Panc1 (cell line): ENCODE data around the gene PARVG. TPM values are rescaled to one million over a fixed set of nuclear protein-coding genes. Genes with fewer than 3 reads are reported as not detected.

Experiments
- ATAC-seq: fragments of 200-7000 bp; cut with Tn5 transposase; 2 replicates; pipeline ENCODE4 v1.9.1; 2020; ENCODE audit warnings: mild to moderate bottlenecking, moderate library complexity
- BruUV-seq: library from RNA; stranded (reverse); fragments of 400-500 nt; replicated peaks from 2 replicates; lab custom pipeline; 2021; lab: Mats Ljungman, UMichigan
- CTCF ChIA-PET: fragments of 300-600 bp; sonication (Branson Sonifier 250); formaldehyde crosslinking; loops from one replicate; lab custom pipeline; 2022; ENCODE audit warnings: antibody characterized with exemption; lab: Charles Lee
- POLR2A ChIA-PET: fragments of 300-600 bp; sonication (Branson Sonifier 250); formaldehyde crosslinking; loops from one replicate; lab custom pipeline; 2022; ENCODE audit warnings: antibody characterized with exemption; lab: Charles Lee
- DNase-seq: peaks from one replicate; pipeline ENCODE4 v3.0.0-alpha.2; 2010; ENCODE audit warnings: low read depth, low spot score
- H3K27ac ChIP-seq: 2 replicates; pipeline ENCODE4 v1.5.1; 2011; ENCODE audit warnings: mild to moderate bottlenecking, low read length, inconsistent platforms
- H3K27me3 ChIP-seq: fragments of 200-500 bp; sonication (Bioruptor generic); 2 replicates; pipeline ENCODE4 v1.6.0; 2014; ENCODE audit warnings: low read length, inconsistent platforms; ENCODE audit not compliant: control insufficient read depth, insufficient read depth
- H3K36me3 ChIP-seq: fragments of 200-500 bp; sonication (Bioruptor generic); 2 replicates; pipeline ENCODE4 v1.5.1; 2014; ENCODE audit warnings: inconsistent platforms, mild to moderate bottlenecking, low read length, moderate library complexity; ENCODE audit not compliant: control insufficient read depth, insufficient read depth
- H3K4me1 ChIP-seq: 2 replicates; pipeline ENCODE4 v1.5.1; 2011; ENCODE audit warnings: inconsistent platforms, mild to moderate bottlenecking, low read length, moderate library complexity; ENCODE audit not compliant: control insufficient read depth, insufficient read depth
- H3K4me3 ChIP-seq, 2 experiments: 2 replicates each; pipeline ENCODE4 v1.5.1; 2011 to 2012; ENCODE audit warnings: low read depth in 2 of 2, low read length in 2 of 2, mild to moderate bottlenecking in 2 of 2, inconsistent platforms in 1 of 2, moderate library complexity in 1 of 2
- H3K9me3 ChIP-seq: fragments of 200-500 bp; sonication (Bioruptor generic); 2 replicates; pipeline ENCODE4 v1.5.1; 2014; ENCODE audit warnings: low read depth, mild to moderate bottlenecking, inconsistent platforms, low read length, moderate library complexity; ENCODE audit not compliant: control insufficient read depth, insufficient read depth
- CTCF ChIP-seq: fragments of 450-650 bp; IDR thresholded peaks from 2 replicates; pipeline ENCODE4 v1.5.1; 2017; ENCODE audit warnings: mild to moderate bottlenecking
- POLR2AphosphoS5 ChIP-seq: IDR thresholded peaks from 2 replicates; pipeline ENCODE4 v1.6.1; 2012; ENCODE audit warnings: mild to moderate bottlenecking, low read depth, low read length, moderate library complexity
- SIN3A ChIP-seq: IDR thresholded peaks from 2 replicates; pipeline ENCODE4 v1.6.1; 2012; ENCODE audit warnings: low read depth, mild to moderate bottlenecking, low read length, moderate library complexity, borderline replicate concordance; ENCODE audit not compliant: insufficient read depth
- TCF7L2 ChIP-seq: IDR thresholded peaks from 2 replicates; pipeline ENCODE4 v1.6.1; 2011; ENCODE audit warnings: mild to moderate bottlenecking, low read depth, low read length, inconsistent platforms
- in situ Hi-C: cut with HindIII; loops from 2 replicates; pipeline ENCODE4 v1.10.0; 2016; ENCODE audit warnings: low sequenced_read_pairs, low pct_unique_long_range_greater_than_20kb
- intact Hi-C: fragments of 100-400 bp; cut with micrococcal nuclease; formaldehyde crosslinking; loops from one replicate; pipeline ENCODE4 v1.10.0; 2022; ENCODE audit not compliant: unreplicated experiment
- total RNA-seq: library from RNA; stranded (reverse); gene quantifications from one replicate; pipeline ENCODE4 v1.2.1, GENCODE V29; 2021; ENCODE audit not compliant: unreplicated experiment
- TF ChIP-seq, protein P1 (sequence below), 2 experiments: IDR thresholded peaks; 2 replicates each; pipeline ENCODE4 v1.6.1; 2011 to 2012; ENCODE audit warnings: low read depth in 2 of 2, control low read depth in 1 of 2, low read length in 1 of 2, mild to moderate bottlenecking in 1 of 2, moderate library complexity in 1 of 2; ENCODE audit not compliant: insufficient read depth in 1 of 2

PARVG gene
- total RNA-seq, 1 experiment from 2014 or later: 0.21 TPM

DNA sequence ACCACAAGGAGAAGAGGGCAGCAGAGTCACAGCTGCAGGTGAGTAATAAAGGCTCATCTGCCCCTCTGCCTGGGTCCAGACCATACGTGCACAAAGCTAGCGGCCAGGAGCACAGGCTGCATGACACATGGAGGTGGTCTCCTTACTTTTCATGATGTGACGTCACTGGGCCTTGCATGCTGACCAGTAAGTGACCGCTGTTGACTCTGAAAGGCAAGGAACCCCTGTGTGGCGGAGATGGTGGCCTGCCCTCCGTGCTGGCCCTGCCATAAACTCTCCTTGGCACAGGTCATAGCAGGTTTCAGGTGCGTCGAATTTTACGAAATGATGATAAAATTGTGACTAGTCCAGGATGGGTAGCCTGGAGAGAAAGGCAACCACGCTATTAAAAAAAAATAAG, 7.6 kb upstream of the PARVG start:
- Histone ChIP-seq H3K4me1 (no peaks in the 10 kb centered on the region), H3K27ac (no peak overlapping the region), H3K4me3 (no peak overlapping the region), H3K9me3 (no peaks in the 10 kb centered on the region), H3K27me3 (no peaks in the 10 kb centered on the region), H3K36me3 (no peaks in the 10 kb centered on the region)
- no TSS peak for BruUV-seq
- ATAC-seq: no peak
- in situ Hi-C loops: no loop called here
- TF ChIP-seq, protein P1, sequence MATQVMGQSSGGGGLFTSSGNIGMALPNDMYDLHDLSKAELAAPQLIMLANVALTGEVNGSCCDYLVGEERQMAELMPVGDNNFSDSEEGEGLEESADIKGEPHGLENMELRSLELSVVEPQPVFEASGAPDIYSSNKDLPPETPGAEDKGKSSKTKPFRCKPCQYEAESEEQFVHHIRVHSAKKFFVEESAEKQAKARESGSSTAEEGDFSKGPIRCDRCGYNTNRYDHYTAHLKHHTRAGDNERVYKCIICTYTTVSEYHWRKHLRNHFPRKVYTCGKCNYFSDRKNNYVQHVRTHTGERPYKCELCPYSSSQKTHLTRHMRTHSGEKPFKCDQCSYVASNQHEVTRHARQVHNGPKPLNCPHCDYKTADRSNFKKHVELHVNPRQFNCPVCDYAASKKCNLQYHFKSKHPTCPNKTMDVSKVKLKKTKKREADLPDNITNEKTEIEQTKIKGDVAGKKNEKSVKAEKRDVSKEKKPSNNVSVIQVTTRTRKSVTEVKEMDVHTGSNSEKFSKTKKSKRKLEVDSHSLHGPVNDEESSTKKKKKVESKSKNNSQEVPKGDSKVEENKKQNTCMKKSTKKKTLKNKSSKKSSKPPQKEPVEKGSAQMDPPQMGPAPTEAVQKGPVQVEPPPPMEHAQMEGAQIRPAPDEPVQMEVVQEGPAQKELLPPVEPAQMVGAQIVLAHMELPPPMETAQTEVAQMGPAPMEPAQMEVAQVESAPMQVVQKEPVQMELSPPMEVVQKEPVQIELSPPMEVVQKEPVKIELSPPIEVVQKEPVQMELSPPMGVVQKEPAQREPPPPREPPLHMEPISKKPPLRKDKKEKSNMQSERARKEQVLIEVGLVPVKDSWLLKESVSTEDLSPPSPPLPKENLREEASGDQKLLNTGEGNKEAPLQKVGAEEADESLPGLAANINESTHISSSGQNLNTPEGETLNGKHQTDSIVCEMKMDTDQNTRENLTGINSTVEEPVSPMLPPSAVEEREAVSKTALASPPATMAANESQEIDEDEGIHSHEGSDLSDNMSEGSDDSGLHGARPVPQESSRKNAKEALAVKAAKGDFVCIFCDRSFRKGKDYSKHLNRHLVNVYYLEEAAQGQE (IDR thresholded peaks at IDR 0.05; ENCODE audit: insufficient read depth in 1 of 2, low read depth in 2 of 2, low read length in 1 of 2): no peak
- TF ChIP-seq TCF7L2 (no peak), POLR2AphosphoS5 (no peak), CTCF (no peak), SIN3A (no peak)
- POLR2A ChIA-PET: no interaction called here
- CTCF ChIA-PET: interaction anchor here (0.6 kb wide), 1 partner anchor 179 kb away, joined by 3 read pairs; no protein-coding TSS in a partner anchor
- intact Hi-C loops: no loop called here
- DNase-seq: no peak

DNA sequence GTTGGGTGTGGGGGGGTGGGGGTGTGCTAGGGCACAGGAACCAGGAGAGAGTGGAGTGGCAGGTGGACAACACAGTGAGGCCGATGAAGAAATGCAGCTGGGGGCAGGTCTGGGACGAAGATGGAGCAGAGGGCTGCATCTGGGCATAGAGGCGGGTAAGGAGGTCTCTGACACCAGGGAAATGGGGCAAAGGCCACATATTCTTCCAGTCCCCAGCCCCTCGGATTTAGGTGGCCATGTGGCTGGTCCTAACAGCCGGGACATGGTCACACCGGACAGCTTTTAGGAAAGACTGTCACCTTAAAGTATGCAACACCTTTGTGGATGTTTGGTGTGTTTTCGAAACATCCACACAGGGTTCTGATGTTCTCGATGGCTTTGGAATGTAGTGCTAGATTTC, 5.0 kb upstream of the PARVG start:
- Histone ChIP-seq H3K36me3 (no peaks in the 10 kb centered on the region), H3K4me1 (no peaks in the 10 kb centered on the region), H3K27me3 (no peaks in the 10 kb centered on the region), H3K27ac (no peak overlapping the region), H3K4me3 (no peak overlapping the region), H3K9me3 (no peaks in the 10 kb centered on the region)
- no peak for DNase-seq
- POLR2A ChIA-PET: no interaction called here
- in situ Hi-C loops: no loop called here
- intact Hi-C loops: no loop called here
- BruUV-seq: no TSS peak
- CTCF ChIA-PET: no interaction called here
- ATAC-seq: no peak
- no peak for TF ChIP-seq TCF7L2
- TF ChIP-seq, protein P1 (IDR thresholded peaks at IDR 0.05; ENCODE audit: insufficient read depth in 1 of 2, low read depth in 2 of 2, low read length in 1 of 2): no peak
- TF ChIP-seq CTCF: no peak
- TF ChIP-seq POLR2AphosphoS5: no peak
- no peak for TF ChIP-seq SIN3A
